Activated T-cell treated with anti-CD3 and anti-CD28 coated beads for 1 hour (primary cell): Measurements from ENCODE around the gene STX2.
A peak's percentile ranks its signal among the peaks of the same experiment; 100 is the strongest.
"Not testable (repeated sequence)": the region's sequence is repeated elsewhere in the genome, so short reads cannot be mapped to it uniquely, and the experiment has no call there.

Source experiments
- DNase-seq: peaks from one replicate; pipeline ENCODE4 v3.0.0-alpha.2; 2020; ENCODE audit warnings: low read depth

STX2 gene

GRCh38 chr12:130838951-130839769, at the start of gene STX2:
TSS of gene STX2 (minus strand) at chr12:130839250. CDS start at chr12:130839099, 151 bp downstream.
- peak; percentile 90 for DNase-seq

- DNase-seq, result not testable (repeated sequence)
Observed at GRCh38 chr12:130887190-130887589, 48.1 kb upstream of the STX2 start.

GRCh38 chr12:130881548-130881947, 42.5 kb upstream of the STX2 start:
- no peak for DNase-seq

- no peak for DNase-seq
Observed at GRCh38 chr12:130881046-130881445, 42.0 kb upstream of the STX2 start.

GRCh38 chr12:130880411-130880885, 41.4 kb upstream of the STX2 start:
- DNase-seq, result no peak

- no peak for DNase-seq
Observed at GRCh38 chr12:130879781-130880389, 40.8 kb upstream of the STX2 start.

GRCh38 chr12:130879212-130879686, 40.2 kb upstream of the STX2 start:
- DNase-seq, result no peak

GRCh38 chr12:130878193-130879185, 39.4 kb upstream of the STX2 start:
- DNase-seq, result no peak

- no peak for DNase-seq
Observed at GRCh38 chr12:130877333-130877732, 38.3 kb upstream of the STX2 start.

GRCh38 chr12:130876758-130877157, 37.7 kb upstream of the STX2 start:
- DNase-seq, result no peak

GRCh38 chr12:130876297-130876696, 37.2 kb upstream of the STX2 start:
- DNase-seq, result no peak

- not testable (repeated sequence) for DNase-seq
Observed at GRCh38 chr12:130875708-130876107, 36.7 kb upstream of the STX2 start.

- DNase-seq, result no peak
Observed at GRCh38 chr12:130875193-130875592, 36.1 kb upstream of the STX2 start.

- DNase-seq, result no peak
Observed at GRCh38 chr12:130874696-130875095, 35.6 kb upstream of the STX2 start.

- DNase-seq, result no peak
Observed at GRCh38 chr12:130873825-130874224, 34.8 kb upstream of the STX2 start.

GRCh38 chr12:130873106-130873795, 34.2 kb upstream of the STX2 start:
- no peak for DNase-seq

- peak; percentile 24 for DNase-seq
Observed at GRCh38 chr12:130872179-130873096, 33.4 kb upstream of the STX2 start.

GRCh38 chr12:130871286-130872178, 32.5 kb upstream of the STX2 start, which contains the start of gene RAN:
TSS of gene RAN (plus strand) at chr12:130872066. CDS start at chr12:130872594, 528 bp downstream.
- peak; percentile 81 for DNase-seq
